ENCODE data around the gene TOR3A. TPM values are rescaled to one million over a fixed set of nuclear protein-coding genes. Genes with fewer than 3 reads are reported as not detected.

Gene TOR3A
- total and polyA plus RNA-seq, 2 of the 8 experiments (the other 6 are each of a cell fraction or from before 2014, with no cell fraction given): 15.3 to 21.4 TPM

DNA sequence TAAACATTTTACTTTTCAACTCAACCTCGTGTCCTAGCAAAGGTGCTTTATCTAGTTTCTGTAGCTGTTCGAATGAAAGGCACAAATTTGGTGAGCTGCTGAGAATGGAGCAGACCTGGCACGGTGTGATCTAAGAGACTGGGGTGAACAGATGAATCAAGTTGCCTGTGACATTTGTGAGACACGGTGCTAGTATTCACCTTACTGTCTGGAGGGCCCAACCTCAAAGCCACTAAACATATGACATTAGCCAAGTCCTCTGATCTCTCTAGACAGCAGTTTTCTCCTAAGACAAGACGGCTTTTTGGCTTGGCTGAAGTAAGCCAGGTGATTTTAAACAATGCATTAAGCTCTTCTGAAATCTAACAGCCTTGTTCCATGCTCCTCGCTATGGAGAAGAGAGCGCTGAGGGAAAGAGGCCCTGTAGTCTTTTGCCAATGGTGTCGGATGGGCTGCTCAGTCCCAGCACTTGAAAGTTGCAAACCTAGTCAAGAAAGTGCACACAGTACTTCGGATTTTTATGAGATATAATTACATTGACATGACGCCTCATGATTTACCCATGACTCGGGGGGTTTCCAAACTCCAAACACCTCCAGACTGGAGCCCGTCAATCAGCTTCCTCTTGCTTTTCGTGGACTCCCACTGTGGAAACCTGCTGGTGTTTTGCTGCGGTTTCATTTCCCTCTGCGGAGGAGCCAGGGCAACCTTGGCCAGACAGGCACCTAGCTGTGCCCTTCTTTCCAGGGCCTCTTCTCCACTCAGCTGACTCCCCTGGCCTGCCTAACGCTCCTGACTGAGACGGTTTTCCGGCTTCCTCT lies 794 bp upstream of the TOR3A start:
- H3K79me2 ChIP-seq (ENCODE audit: control insufficient read depth in 1 of 2, insufficient read depth in 2 of 2, low read length in 2 of 2): no peaks in the 10 kb centered on the region
- H2BK15ac ChIP-seq (ENCODE audit: low read length): no peak overlapping the region
- H2BK20ac ChIP-seq (ENCODE audit: low read length): no peak overlapping the region
- no peak for FAIRE-seq
- H3K14ac ChIP-seq (ENCODE audit: insufficient read length): no peak overlapping the region
- no peak overlapping the region for H2BK120ac ChIP-seq (replicated peaks; ENCODE audit: low read depth, low read length)
- H3K27me3 ChIP-seq (replicated peaks in 1 of 4; ENCODE audit: control insufficient read depth in 3 of 4, extremely low read depth in 1 of 4, insufficient read depth in 3 of 4, low read length in 3 of 4): no peaks in the 10 kb centered on the region
- H3K9me3 ChIP-seq (ENCODE audit: insufficient read depth in 2 of 2, low read depth in 1 of 2, low read length in 1 of 2): no peaks in the 10 kb centered on the region
- ChIA-PET CTCF (ENCODE audit: partially characterized antibody) (interaction anchor here (0.6 to 4.2 kb wide), 15 partner anchors 9 to 538 kb away, joined by 3 to 15 read pairs (median 4); no protein-coding TSS in a partner anchor), POLR2A (ENCODE audit: partially characterized antibody) (interaction anchor here (0.7 to 2.2 kb wide), 6 partner anchors 9 to 1045 kb away, joined by 3 to 9 read pairs (median 3); no protein-coding TSS in a partner anchor)
- no peak overlapping the region for H3K23ac ChIP-seq (ENCODE audit: insufficient read length)
- no peaks in the 10 kb centered on the region; a peak in 1 of 8 replicates for H3K36me3 ChIP-seq (ENCODE audit: control insufficient read depth in 2 of 4, insufficient read depth in 4 of 4, low read length in 3 of 4)
- no peak overlapping the region for H2AK5ac ChIP-seq (ENCODE audit: low read depth, low read length)
- H4K8ac ChIP-seq (ENCODE audit: extremely low read depth, insufficient read depth, low read length): peak overlapping the region; percentile 81; the same call in 1 of the 2 replicates
- H3K4ac ChIP-seq (replicated peaks; ENCODE audit: insufficient read length, low read depth, low read length): no peak overlapping the region
- H3K56ac ChIP-seq (replicated peaks; ENCODE audit: insufficient read length, low read depth, low read length): no peak overlapping the region
- H4K91ac ChIP-seq (replicated peaks; ENCODE audit: insufficient read length, low read length): no peak overlapping the region
- H4K20me1 ChIP-seq (replicated peaks in 1 of 2; ENCODE audit: control insufficient read depth in 1 of 2, insufficient read depth in 2 of 2, low read length in 2 of 2): no peaks in the 10 kb centered on the region
- H4K5ac ChIP-seq (ENCODE audit: insufficient read length, low read depth, low read length): peak overlapping the region; percentile 0
- DNase-seq (ENCODE audit: low read depth in 1 of 2, low spot score in 2 of 2): no peak
- peaks cover 0 to 10% (median 4%) of the 10 kb centered on the region in 4 experiments; a peak in 5 of 7 replicates for H3K4me1 ChIP-seq (replicated peaks in 1 of 4; ENCODE audit: control insufficient read depth in 3 of 4, insufficient read depth in 4 of 4, low read length in 3 of 4)
- peak overlapping the region; percentile 3; the same call in 1 of the 2 replicates for H2BK5ac ChIP-seq (ENCODE audit: low read depth, low read length)
- TF ChIP-seq TEAD4 (IDR thresholded peaks at IDR 0.05; ENCODE audit: low read depth, low read length): no peak
- TF ChIP-seq SRF (IDR thresholded peaks at IDR 0.05; ENCODE audit: low read depth, low read length): no peak
- TF ChIP-seq EGR1 (IDR thresholded peaks at IDR 0.05; ENCODE audit: borderline replicate concordance, low read depth, low read length): no peak
- no peak for TF ChIP-seq JUND (IDR thresholded peaks at IDR 0.05; ENCODE audit: low read length)
- TF ChIP-seq SUZ12 (IDR thresholded peaks at IDR 0.05; ENCODE audit: low read length): no peak
- no peak for TF ChIP-seq SP2 (IDR thresholded peaks at IDR 0.05; ENCODE audit: low read length)
- TF ChIP-seq KDM4A (IDR thresholded peaks at IDR 0.05; ENCODE audit: low read depth, low read length, severe bottlenecking): no peak
- H3K23me2 ChIP-seq (ENCODE audit: low read depth, low read length): peaks cover 13% of the 10 kb centered on the region
- H3K9ac ChIP-seq (replicated peaks in 1 of 4; ENCODE audit: extremely low read depth in 1 of 4, low read depth in 3 of 4, low read length in 3 of 4): peak overlapping the region in 2 of 4 experiments; percentile 9 to 33; a peak in 4 of 7 replicates
- H3K27ac ChIP-seq (ENCODE audit: low read depth, low read length): 0 out of 2 replicates have a peak overlapping the region, but pooled peaks have one; percentile 35
- 57% methylated on average over 18 of the region's 18 CpGs; no CpG with 5 or more reads in 1 of the 2 experiments for WGBS, 2 experiments (ENCODE audit: extremely low coverage in 1 of 2, insufficient coverage in 1 of 2, insufficient read length in 1 of 2, insufficient replicate concordance in 2 of 2, low coverage in 1 of 2, low lambda C conversion rate in 2 of 2, missing lambda C conversion rate in 1 of 2)
- H3K79me1 ChIP-seq (ENCODE audit: low read depth, low read length): peaks cover 3% of the 10 kb centered on the region
- 0 out of 2 replicates have a peak overlapping the region, but pooled peaks have one; percentile 21 for H2BK12ac ChIP-seq (ENCODE audit: low read depth, low read length)
- peak overlapping the region; percentile 55 to 74 (median 70); a peak in 7 of 8 replicates for H3K4me3 ChIP-seq (ENCODE audit: extremely low read depth in 1 of 4, insufficient read depth in 2 of 4, low read depth in 3 of 4, low read length in 4 of 4)
- H3K18ac ChIP-seq (ENCODE audit: extremely low read depth, low read length): no peak overlapping the region
- H3K4me2 ChIP-seq (ENCODE audit: insufficient read depth in 1 of 2, low read depth in 2 of 2, low read length in 2 of 2): peak overlapping the region; percentile 98 to 99
- H2AFZ ChIP-seq (ENCODE audit: low read length): peak overlapping the region; percentile 81

All from H1 (cell line).